Measurements from ENCODE around the gene FCRL1.

Gene FCRL1

GRCh38 chr1:157799996-157800395, 19.9 kb downstream of the FCRL1 start:
- DNase-seq = no peak

- DNase-seq = no peak
Measured at GRCh38 chr1:157798211-157798610, 21.7 kb downstream of the FCRL1 start.

GRCh38 chr1:157785248-157785647, 34.7 kb downstream of the FCRL1 start:
- DNase-seq = no peak

- DNase-seq = no peak
Measured at GRCh38 chr1:157784801-157785200, 35.1 kb downstream of the FCRL1 start.

GRCh38 chr1:157782931-157783330, 37.0 kb downstream of the FCRL1 start:
- no peak for DNase-seq

DNA sequence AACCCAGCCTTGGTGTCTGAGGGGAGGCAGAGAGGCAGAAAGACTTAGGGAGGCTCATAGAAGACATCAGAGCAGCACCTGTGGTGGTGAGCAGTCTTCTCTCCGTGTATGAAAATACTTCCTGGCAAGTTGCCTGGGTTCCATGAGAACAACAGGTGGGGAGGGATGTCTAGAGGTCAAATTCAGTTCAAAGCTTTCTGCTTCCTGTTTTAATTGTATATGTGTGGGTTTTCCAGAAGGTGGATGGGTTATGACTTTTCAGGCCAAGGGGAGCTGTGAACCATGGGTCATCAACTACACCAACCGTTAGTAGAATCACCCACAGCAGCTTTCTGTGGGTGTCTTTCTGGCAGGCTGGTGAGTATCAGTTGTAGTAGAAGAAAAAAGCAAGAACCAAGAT, 38.9 kb downstream of the FCRL1 start:
- no peak for DNase-seq

- no peak for DNase-seq
Measured at GRCh38 chr1:157776971-157777391, 42.9 kb downstream of the FCRL1 start, which contains the start of gene FCRL2. FCRL2 (minus strand) TSS chr1:157777132; CDS start chr1:157777073, 59 bp downstream.

GRCh38 chr1:157775101-157775870, 44.6 kb downstream of the FCRL1 start:
- no peak for DNase-seq

DNA sequence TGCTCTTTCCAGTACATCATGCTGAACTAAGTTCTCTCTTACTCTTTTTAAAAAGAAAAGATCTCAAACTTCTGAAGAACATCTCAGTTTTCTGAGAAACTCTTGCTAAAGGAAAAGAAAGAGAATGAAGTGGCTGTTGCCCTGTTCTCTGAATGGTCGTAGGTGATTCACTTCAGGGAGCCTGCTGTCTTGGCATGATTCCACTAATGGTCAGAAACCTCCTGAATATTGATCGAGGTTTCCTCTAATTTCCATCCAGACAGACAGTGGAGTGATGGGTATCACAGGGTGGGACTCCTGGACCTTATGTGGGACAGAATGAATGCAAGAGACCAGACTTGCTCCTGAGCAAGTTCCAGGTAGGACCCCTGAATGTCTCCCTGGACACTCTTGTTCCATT, 45.5 kb downstream of the FCRL1 start:
- DNase-seq = no peak

GRCh38 chr1:157773493-157774350, 46.2 kb downstream of the FCRL1 start:
- DNase-seq = peak; percentile 14

- no peak for DNase-seq
Measured at GRCh38 chr1:157771661-157772425, 48.1 kb downstream of the FCRL1 start.

DNA sequence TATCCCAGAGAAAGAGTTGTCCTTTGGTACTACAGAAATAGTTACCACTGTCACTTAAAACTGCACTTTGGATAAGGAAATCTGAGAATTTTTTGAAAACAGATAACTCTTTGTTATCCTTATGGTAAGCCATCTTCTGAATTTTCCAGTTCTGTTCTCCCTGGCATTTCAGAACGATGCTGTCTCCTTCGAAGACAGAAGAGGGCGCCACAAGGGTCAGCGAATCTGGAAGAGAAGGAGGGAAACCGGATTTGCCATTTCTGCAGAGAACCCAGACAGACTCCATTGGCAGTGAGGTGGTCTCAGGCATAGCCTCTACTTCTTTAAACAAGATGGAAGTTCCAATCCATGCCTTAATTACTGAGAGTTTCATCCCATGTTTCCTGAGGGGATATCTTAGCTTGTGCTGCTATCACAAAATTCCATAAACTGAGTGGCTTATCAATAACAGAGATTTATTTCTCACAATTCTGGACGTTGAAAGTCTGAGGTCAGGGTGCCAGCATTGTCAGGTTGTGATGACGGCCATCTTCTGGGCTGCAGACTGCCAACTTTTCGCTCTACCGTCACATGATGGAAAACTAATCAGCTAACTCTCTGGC, 49.4 kb downstream of the FCRL1 start:
- DNase-seq = no peak

DNA sequence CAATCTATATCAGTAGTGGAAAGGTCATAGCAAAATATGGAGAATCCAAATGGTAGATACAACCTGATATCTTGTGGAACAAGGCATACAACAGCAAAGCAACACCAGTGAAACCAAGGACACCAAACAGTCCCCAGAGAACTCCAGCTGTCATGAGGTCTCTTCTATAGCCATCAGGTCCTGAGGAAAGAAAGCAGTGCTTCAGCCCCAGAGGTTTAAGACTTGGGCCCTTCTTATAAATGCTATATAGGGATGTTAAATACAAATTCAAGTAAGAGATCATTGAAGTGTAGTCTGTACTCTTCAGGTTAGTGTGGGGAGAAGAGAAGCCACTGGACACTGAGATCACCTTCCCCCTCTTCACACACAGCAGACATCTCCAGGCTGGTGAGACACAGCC, 53.1 kb downstream of the FCRL1 start:
- no peak for DNase-seq

- DNase-seq = no peak
Measured at GRCh38 chr1:157758018-157758417, 61.9 kb downstream of the FCRL1 start.

DNA sequence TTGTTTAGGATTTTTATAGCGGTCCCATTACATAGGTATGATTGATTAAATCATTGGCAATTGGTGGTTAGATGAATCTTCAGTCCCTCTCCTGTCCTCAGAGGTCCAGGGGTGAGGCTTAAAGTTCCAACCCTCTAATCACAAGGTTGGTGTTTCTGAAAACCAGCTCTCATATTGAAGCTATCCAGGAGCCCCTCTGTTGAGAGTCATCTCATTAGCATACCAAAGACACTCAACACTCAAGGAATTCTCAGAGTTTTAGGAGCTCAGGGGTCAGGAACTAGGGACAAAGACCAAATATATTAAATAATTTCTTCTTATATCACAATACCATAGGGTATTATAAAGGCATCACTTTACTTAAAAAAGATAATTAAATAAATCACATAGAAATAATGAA, 66.3 kb downstream of the FCRL1 start:
- no peak for DNase-seq

DNA sequence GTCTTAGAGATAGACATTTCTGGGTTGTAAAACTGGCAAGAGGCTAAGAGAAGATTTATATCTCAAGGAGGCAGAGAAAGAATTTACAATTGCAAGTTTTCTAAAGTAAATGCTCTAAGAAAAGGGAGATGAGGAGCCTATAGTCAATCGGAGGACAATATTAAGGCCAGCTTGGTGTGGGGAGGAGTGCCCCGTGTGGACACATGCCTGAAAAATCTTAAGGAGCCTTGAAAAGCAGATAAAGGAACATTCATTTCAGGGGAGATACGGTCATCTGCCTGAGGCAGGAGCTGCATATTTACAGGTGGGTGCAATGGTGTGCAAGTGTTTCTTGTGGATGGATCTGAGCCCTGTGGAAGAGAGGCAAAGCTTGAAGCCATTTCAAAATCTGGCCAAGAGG, 68.6 kb downstream of the FCRL1 start:
- DNase-seq = no peak

GRCh38 chr1:157748262-157748817, 71.6 kb downstream of the FCRL1 start:
- no peak for DNase-seq
